Mesenchymal stem cell (in vitro differentiated cells and primary cell): ENCODE data around the gene MTA1.

Experiments used
- DNase-seq: peaks from one replicate; pipeline ENCODE4 v3.0.0-alpha.2; 2013
- H2AFZ ChIP-seq: one replicate; pipeline ENCODE4 v1.6.1; 2013; ENCODE audit warnings: low read depth, mild to moderate bottlenecking, control low read depth, inconsistent platforms, low read length, moderate library complexity
- H2AK5ac ChIP-seq: 2 replicates; pipeline ENCODE4 v1.6.1; 2013; ENCODE audit warnings: low read length, moderate library complexity, mild to moderate bottlenecking, inconsistent platforms; ENCODE audit not compliant: severe bottlenecking
- H2BK120ac ChIP-seq: one replicate; pipeline ENCODE4 v1.6.1; 2013; ENCODE audit warnings: low read depth, mild to moderate bottlenecking, inconsistent platforms, low read length, moderate library complexity
- H2BK12ac ChIP-seq, 2 experiments: one replicate each; pipeline ENCODE4 v1.6.1; 2013; ENCODE audit warnings: inconsistent platforms in 2 of 2, low read length in 2 of 2, mild to moderate bottlenecking in 2 of 2, moderate library complexity in 2 of 2, control low read depth in 1 of 2
- H2BK15ac ChIP-seq: one replicate; pipeline ENCODE4 v1.6.1; 2013; ENCODE audit warnings: mild to moderate bottlenecking, low read depth, inconsistent platforms; ENCODE audit not compliant: poor library complexity, severe bottlenecking
- H2BK5ac ChIP-seq: 2 replicates; pipeline ENCODE4 v1.6.1; 2013; ENCODE audit warnings: low read depth, mild to moderate bottlenecking, low read length, control low read depth, inconsistent platforms; ENCODE audit not compliant: poor library complexity, severe bottlenecking
- H3K14ac ChIP-seq, 2 experiments: one replicate each; pipeline ENCODE4 v1.6.1; 2013; ENCODE audit warnings: inconsistent platforms in 2 of 2, low read length in 2 of 2, control low read depth in 1 of 2, mild to moderate bottlenecking in 1 of 2, moderate library complexity in 1 of 2
- H3K18ac ChIP-seq, 2 experiments: one replicate each; pipeline ENCODE4 v1.6.1; 2013; ENCODE audit warnings: inconsistent platforms in 2 of 2, low read length in 2 of 2, control low read depth in 1 of 2, low read depth in 1 of 2, mild to moderate bottlenecking in 1 of 2
- H3K23ac ChIP-seq, 2 experiments: one replicate each; pipeline ENCODE4 v1.6.1; 2013; ENCODE audit warnings: inconsistent platforms in 2 of 2, low read length in 2 of 2, mild to moderate bottlenecking in 2 of 2, moderate library complexity in 2 of 2, control low read depth in 1 of 2
- H3K27ac ChIP-seq: 2 replicates; pipeline ENCODE4 v1.5.1; 2013; ENCODE audit warnings: mild to moderate bottlenecking, moderate library complexity, low read length, control low read depth, inconsistent platforms; ENCODE audit not compliant: poor library complexity, severe bottlenecking
- H3K27me3 ChIP-seq, 2 experiments: 2 replicates each; pipeline versions ENCODE4 v1.6.1 to v1.7.0; 2013; ENCODE audit warnings: low read length in 2 of 2, mild to moderate bottlenecking in 2 of 2, moderate library complexity in 2 of 2, control low read depth in 1 of 2, inconsistent platforms in 1 of 2; ENCODE audit not compliant: control insufficient read depth in 1 of 2, insufficient read depth in 1 of 2
- H3K36me3 ChIP-seq, 2 experiments: 2 replicates each; pipeline versions ENCODE4 v1.6.1 to v1.7.0; 2013; ENCODE audit warnings: low read length in 2 of 2, control low read depth in 1 of 2, inconsistent platforms in 1 of 2, low read depth in 1 of 2, mild to moderate bottlenecking in 1 of 2; ENCODE audit not compliant: insufficient read depth in 2 of 2, control insufficient read depth in 1 of 2
- H3K4ac ChIP-seq, 2 experiments: one replicate each; pipeline ENCODE4 v1.6.1; 2013; ENCODE audit warnings: inconsistent platforms in 2 of 2, low read length in 2 of 2, mild to moderate bottlenecking in 2 of 2, moderate library complexity in 2 of 2, control low read depth in 1 of 2, low read depth in 1 of 2
- H3K4me1 ChIP-seq: 2 replicates; pipeline ENCODE4 v1.6.1; 2013; ENCODE audit warnings: low read depth, low read length, control low read depth; ENCODE audit not compliant: control insufficient read depth, insufficient read depth
- H3K4me2 ChIP-seq: 2 replicates; pipeline ENCODE4 v1.6.1; 2013; ENCODE audit warnings: low read length, mild to moderate bottlenecking, inconsistent platforms; ENCODE audit not compliant: poor library complexity, severe bottlenecking
- H3K4me3 ChIP-seq, 2 experiments: 2 replicates each; pipeline versions ENCODE4 v1.5.1 to v1.7.0; 2013; ENCODE audit warnings: low read length in 2 of 2, mild to moderate bottlenecking in 2 of 2, control low read depth in 1 of 2, low read depth in 1 of 2; ENCODE audit not compliant: insufficient read depth in 1 of 2
- H3K79me1 ChIP-seq: replicated peaks from 2 replicates; pipeline ENCODE4 v1.6.1; 2013; ENCODE audit warnings: mild to moderate bottlenecking, control low read depth, low read length, inconsistent platforms; ENCODE audit not compliant: poor library complexity, severe bottlenecking
- H3K9ac ChIP-seq: 2 replicates; pipeline ENCODE4 v1.7.0; 2013; ENCODE audit warnings: mild to moderate bottlenecking, low read length, moderate library complexity
- H3K9me3 ChIP-seq: 2 replicates; pipeline ENCODE4 v1.7.0; 2013; ENCODE audit warnings: mild to moderate bottlenecking, low read length; ENCODE audit not compliant: control insufficient read depth
- H4K8ac ChIP-seq: one replicate; pipeline ENCODE4 v1.6.1; 2013; ENCODE audit warnings: inconsistent platforms, mild to moderate bottlenecking, low read length, moderate library complexity
- H4K91ac ChIP-seq: one replicate; pipeline ENCODE4 v1.6.1; 2013; ENCODE audit warnings: mild to moderate bottlenecking, low read length, inconsistent platforms
- WGBS: methylation state at CpG from one replicate; pipeline ENCODE4 v1.1.7; 2013; ENCODE audit warnings: mixed read lengths; 5-methylcytosine and 5-hydroxymethylcytosine counted together

MTA1 gene

DNA sequence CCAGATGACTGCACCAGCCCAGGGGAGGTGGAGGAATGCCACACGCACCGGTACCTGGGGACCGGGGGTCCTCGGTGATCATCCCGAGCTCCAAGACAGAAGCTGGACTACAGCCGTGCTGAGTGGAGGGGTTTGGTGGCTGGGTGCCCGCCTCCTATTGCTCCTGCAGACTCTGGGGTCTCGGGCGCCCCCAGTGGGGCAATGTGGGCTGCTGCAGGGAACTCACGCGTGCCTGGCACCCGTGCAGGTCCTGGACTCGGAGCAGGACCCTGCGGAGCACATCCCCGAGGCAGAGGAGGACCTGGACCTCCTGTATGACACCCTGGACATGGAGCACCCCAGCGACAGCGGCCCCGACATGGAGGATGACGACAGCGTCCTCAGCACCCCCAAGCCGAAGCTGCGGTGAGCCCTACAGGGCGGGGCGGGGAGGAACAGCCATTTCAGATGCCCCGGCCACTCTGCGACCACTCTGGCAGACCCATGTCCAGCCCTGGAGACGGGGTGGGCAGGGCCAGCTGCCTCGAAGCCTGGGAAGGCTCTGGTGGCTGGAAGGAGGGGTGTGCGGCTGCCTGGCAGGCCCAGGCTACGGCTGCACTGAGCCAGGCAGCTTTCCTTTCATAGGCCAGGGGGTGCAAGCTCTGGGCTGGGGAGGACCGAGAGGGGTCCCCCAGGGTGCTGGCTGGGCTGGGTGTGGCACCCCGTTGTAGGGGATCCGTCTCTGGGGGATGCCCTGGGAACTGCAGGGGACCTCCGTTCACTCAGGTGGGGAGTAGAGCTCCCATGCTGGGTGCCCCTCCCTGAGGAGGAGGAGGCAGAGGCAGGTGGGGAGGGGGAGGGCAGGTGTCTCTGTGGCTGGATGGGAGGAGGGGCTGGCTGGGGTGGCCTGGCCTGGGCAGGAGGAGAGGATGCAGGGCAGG lies 42.8 kb upstream of the MTA1 start:
- Histone ChIP-seq H2BK120ac (no peak overlapping the region), H4K8ac (no peak overlapping the region), H3K9me3 (no peaks in the 10 kb centered on the region)

DNA sequence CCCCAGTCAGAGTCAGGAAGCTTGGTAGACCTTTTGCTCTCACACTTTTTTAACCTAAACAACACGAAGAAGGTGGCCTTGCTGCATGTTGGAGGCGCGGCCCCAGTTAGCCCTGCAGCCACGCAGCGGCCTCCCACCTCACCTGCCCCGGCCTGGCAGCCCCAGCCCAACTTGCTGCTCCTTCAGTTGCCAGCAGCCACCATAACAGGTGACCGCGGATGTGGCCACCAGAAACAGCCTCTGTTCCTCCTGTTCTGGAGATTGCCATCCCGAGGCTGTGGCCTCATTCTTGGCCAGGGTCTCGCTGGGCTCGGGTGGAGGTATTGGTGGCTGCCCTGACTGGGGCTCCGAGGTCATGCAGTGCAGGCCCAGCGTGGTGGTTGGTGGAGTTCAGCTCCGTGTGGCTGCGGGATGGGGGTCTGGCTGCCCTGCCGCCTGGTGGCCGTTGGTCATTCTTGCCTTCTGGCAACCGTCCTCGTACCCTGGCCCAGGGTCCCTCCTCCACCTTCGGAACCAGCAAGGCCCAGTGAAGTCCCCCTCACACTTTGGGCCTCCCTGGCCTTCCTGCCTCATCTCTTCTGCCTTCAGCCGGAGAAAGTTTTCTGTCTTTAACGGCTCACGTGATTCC lies 42.0 kb upstream of the MTA1 start:
- Histone ChIP-seq H2BK12ac (no peak overlapping the region), H3K14ac (no peak overlapping the region), H2AFZ (no peak overlapping the region), H3K23ac (no peak overlapping the region), H3K9ac (no peak overlapping the region), H3K36me3 (peaks cover 13 to 33% of the 10 kb centered on the region in 2 experiments), H3K4me2 (no peak overlapping the region), H4K91ac (no peak overlapping the region), H3K9me3 (no peaks in the 10 kb centered on the region), H2BK5ac (no peak overlapping the region), H3K27me3 (no peaks in the 10 kb centered on the region), H2BK15ac (no peak overlapping the region), H3K4me1 (no peaks in the 10 kb centered on the region), H2BK120ac (no peak overlapping the region), H3K4me3 (no peak overlapping the region), H3K27ac (no peak overlapping the region), H3K18ac (no peak overlapping the region), H3K79me1 (peaks cover 3% of the 10 kb centered on the region), H2AK5ac (no peak overlapping the region), H4K8ac (no peak overlapping the region), H3K4ac (no peak overlapping the region)
- no peak for DNase-seq
- 91% methylated on average over 23 of the region's 23 CpGs for WGBS

More for the DNA sequence above, 42.8 kb upstream of the MTA1 start:
- no peak overlapping the region for H3K23ac ChIP-seq
- H3K14ac ChIP-seq, result no peak overlapping the region
- no peak overlapping the region for H2BK5ac ChIP-seq
- H3K4ac ChIP-seq, result no peak overlapping the region
- H3K4me2 ChIP-seq, result no peak overlapping the region
- H3K18ac ChIP-seq, result no peak overlapping the region
- H3K9ac ChIP-seq, result no peak overlapping the region
- peaks cover 12 to 27% of the 10 kb centered on the region in 2 experiments for H3K36me3 ChIP-seq
- WGBS, result 86% methylated on average over 34 of the region's 34 CpGs
- no peak overlapping the region for H2BK15ac ChIP-seq
- no peak overlapping the region for H3K27ac ChIP-seq
- DNase-seq, result no peak
- H2AFZ ChIP-seq, result no peak overlapping the region
- no peak overlapping the region for H4K91ac ChIP-seq
- H3K27me3 ChIP-seq, result no peaks in the 10 kb centered on the region
- H3K79me1 ChIP-seq, result peaks cover 3% of the 10 kb centered on the region
- H2BK12ac ChIP-seq, result no peak overlapping the region
- no peak overlapping the region for H2AK5ac ChIP-seq
- H3K4me3 ChIP-seq, result no peak overlapping the region
- no peaks in the 10 kb centered on the region for H3K4me1 ChIP-seq

DNA sequence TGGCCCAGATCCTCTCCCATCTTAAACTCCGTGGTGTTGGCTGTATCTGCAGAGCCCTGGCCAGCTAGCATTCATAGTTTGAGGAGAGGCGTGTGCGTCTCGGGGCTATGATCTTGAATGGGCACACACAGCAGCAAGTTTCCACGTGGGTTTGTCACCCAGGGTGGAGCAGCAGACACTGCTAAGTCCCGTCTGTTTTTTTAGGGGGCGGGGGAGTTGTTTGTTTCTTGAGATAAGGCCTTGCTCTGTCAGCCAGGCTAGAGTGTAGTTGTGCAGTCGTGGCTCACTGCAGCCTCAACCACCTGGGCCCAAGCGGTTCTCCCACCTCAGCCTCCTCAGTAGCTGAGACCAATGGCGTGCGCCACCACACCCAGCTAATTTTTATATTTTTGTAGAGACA lies 41.4 kb upstream of the MTA1 start:
- H3K36me3 ChIP-seq, result peaks cover 18 to 38% of the 10 kb centered on the region in 2 experiments
- no peak overlapping the region for H4K8ac ChIP-seq
- no peak overlapping the region for H2BK120ac ChIP-seq
- H4K91ac ChIP-seq, result no peak overlapping the region
- no peaks in the 10 kb centered on the region for H3K27me3 ChIP-seq
- no peak overlapping the region for H2BK5ac ChIP-seq
- H3K9me3 ChIP-seq, result no peaks in the 10 kb centered on the region
- no peak overlapping the region for H3K23ac ChIP-seq
- no peak for DNase-seq
- H2BK15ac ChIP-seq, result no peak overlapping the region
- no peak overlapping the region for H3K9ac ChIP-seq
- WGBS, result 81% methylated on average over 11 of the region's 11 CpGs
- no peaks in the 10 kb centered on the region for H3K4me1 ChIP-seq
- H3K79me1 ChIP-seq, result peaks cover 3% of the 10 kb centered on the region
- no peak overlapping the region for H2BK12ac ChIP-seq
- H3K14ac ChIP-seq, result no peak overlapping the region
- no peak overlapping the region for H3K18ac ChIP-seq
- no peak overlapping the region for H3K4ac ChIP-seq
- H3K4me2 ChIP-seq, result no peak overlapping the region
- H2AK5ac ChIP-seq, result no peak overlapping the region
- no peak overlapping the region for H3K27ac ChIP-seq
- H2AFZ ChIP-seq, result no peak overlapping the region
- no peak overlapping the region for H3K4me3 ChIP-seq

DNA sequence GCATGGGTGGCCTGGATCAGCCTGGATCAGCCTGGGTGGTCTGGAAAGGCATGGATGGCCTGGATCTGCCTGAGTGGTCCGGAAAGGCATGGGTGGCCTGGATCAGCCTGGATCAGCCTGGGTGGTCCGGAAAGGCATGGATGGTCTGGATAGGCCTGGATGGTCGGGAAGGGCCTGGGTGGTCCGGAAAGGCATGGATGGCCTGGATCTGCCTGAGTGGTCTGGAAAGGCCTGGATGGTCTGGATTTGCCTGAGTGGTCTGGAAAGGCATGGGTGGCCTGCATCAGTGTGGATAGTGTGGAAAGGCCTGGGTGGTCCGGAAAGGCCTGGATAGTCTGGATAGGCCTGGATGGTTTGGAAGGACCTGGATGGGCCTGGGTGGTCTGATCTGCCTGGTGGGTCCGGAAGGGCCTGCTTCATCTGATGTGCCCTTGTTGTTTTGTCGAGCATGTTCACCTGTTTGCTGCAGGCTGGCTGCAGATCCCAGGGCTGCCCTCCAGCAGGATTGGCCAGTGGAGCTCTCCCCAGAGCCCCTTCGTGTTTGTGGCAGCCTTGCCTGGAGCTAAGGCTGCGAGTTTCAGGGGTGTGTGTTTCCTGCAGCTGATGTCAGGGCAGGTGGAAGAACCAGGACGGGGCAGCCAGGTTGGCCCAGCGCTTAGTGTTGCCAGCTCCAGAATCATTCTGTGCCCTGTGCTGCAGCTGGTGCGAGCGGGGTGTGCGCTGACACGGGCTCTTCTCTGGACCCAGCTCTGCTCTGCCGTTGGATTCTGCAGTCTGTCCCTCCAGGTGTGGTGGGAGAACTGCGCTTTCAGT lies 40.5 kb upstream of the MTA1 start:
- Histone ChIP-seq H4K91ac (no peak overlapping the region), H3K14ac (no peak overlapping the region), H3K23ac (no peak overlapping the region), H3K27ac (no peak overlapping the region), H3K27me3 (no peaks in the 10 kb centered on the region), H2BK15ac (no peak overlapping the region), H3K9ac (no peak overlapping the region), H3K4me2 (no peak overlapping the region), H3K4ac (no peak overlapping the region), H3K36me3 (peaks cover 26 to 47% of the 10 kb centered on the region in 2 experiments), H3K4me3 (no peak overlapping the region), H2BK120ac (no peak overlapping the region), H3K9me3 (no peaks in the 10 kb centered on the region), H4K8ac (no peak overlapping the region), H3K4me1 (no peaks in the 10 kb centered on the region), H2AK5ac (no peak overlapping the region), H2BK5ac (no peak overlapping the region), H3K18ac (no peak overlapping the region), H2BK12ac (no peak overlapping the region), H2AFZ (no peak overlapping the region), H3K79me1 (peaks cover 3% of the 10 kb centered on the region)
- DNase-seq, result no peak
- WGBS, result 91% methylated on average over 17 of the region's 17 CpGs
